ENCODE data around the gene GNB5.

The GNB5 gene

DNA sequence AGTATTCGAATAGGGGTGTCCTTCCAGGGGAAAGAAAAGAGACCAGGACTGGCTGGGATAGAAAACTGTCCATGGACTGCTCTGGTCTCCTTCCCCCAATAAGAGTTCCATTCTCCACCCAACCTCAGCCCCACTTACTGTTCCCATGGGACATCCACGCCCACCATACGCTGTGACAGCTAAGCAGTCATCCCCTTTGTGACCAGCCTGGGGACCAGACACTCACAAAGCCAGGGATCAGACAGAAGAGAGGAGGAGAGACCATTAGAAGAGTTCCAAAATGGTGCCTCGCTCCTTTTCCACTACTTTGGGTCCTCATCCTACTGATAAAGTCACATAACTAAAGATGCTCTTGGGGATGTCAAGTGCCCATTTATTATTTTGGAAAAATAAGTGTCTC, 27.6 kb upstream of the GNB5 start:
- Histone ChIP-seq H3F3A (ENCODE audit: insufficient read depth, low read length) (peaks cover 12% of the 10 kb centered on the region), H4K20me1 (ENCODE audit: insufficient read depth, low read length) (no peaks in the 10 kb centered on the region), H3K27ac (ENCODE audit: low read length) (no peak overlapping the region), H3K4me2 (ENCODE audit: low read depth, low read length) (no peak overlapping the region), H3K79me2 (ENCODE audit: low read length) (no peaks in the 10 kb centered on the region), H3K9me3 (replicated peaks; ENCODE audit: insufficient read depth, low read length) (no peaks in the 10 kb centered on the region), H3K9ac (ENCODE audit: low read length) (no peak overlapping the region), H2AFZ (ENCODE audit: low read length) (no peak overlapping the region), H3K9me2 (replicated peaks; ENCODE audit: insufficient read depth, low read length) (no peaks in the 10 kb centered on the region), H3K27me3 (replicated peaks; ENCODE audit: insufficient read depth, low read length) (no peaks in the 10 kb centered on the region), H3K4me3 (ENCODE audit: low read length) (no peak overlapping the region), H3K36me3 (replicated peaks; ENCODE audit: insufficient read depth, low read length) (no peaks in the 10 kb centered on the region), H3K4me1 (ENCODE audit: low read length) (peaks cover 16% of the 10 kb centered on the region)
- TF ChIP-seq EZH2 (optimal IDR thresholded peaks at IDR 0.05; ENCODE audit: low read depth, low read length) (no peak), EZH2phosphoT487 (IDR thresholded peaks at IDR 0.05; ENCODE audit: low read length) (no peak)
- TF ChIP-seq, protein P1, sequence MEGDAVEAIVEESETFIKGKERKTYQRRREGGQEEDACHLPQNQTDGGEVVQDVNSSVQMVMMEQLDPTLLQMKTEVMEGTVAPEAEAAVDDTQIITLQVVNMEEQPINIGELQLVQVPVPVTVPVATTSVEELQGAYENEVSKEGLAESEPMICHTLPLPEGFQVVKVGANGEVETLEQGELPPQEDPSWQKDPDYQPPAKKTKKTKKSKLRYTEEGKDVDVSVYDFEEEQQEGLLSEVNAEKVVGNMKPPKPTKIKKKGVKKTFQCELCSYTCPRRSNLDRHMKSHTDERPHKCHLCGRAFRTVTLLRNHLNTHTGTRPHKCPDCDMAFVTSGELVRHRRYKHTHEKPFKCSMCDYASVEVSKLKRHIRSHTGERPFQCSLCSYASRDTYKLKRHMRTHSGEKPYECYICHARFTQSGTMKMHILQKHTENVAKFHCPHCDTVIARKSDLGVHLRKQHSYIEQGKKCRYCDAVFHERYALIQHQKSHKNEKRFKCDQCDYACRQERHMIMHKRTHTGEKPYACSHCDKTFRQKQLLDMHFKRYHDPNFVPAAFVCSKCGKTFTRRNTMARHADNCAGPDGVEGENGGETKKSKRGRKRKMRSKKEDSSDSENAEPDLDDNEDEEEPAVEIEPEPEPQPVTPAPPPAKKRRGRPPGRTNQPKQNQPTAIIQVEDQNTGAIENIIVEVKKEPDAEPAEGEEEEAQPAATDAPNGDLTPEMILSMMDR (IDR thresholded peaks at IDR 0.05; ENCODE audit: low read length): no peak
- DNase-seq: no peak

DNA sequence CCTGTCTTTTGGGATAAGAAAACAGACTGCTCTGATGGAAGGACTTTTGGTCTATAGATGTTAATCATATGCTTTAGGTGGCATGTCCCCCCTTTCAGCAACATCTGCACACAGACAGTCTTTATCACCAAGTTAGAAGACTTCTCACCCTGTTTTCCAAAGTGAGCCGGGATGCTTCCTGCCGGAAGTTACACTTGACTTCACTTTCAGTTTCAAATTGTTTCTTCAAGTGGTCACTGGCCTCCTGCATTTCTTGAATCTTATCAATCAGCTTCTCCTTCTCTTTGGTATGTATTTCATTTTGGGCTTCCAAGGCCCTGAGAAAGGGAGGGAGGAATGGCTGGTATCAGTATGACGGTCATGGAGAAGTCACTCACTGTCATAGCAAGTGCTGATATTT, 27.2 kb upstream of the GNB5 start:
- Histone ChIP-seq H3K4me3 (ENCODE audit: low read length) (no peak overlapping the region), H3K36me3 (replicated peaks; ENCODE audit: insufficient read depth, low read length) (no peaks in the 10 kb centered on the region), H3K79me2 (ENCODE audit: low read length) (no peaks in the 10 kb centered on the region), H3K27ac (ENCODE audit: low read length) (no peak overlapping the region), H3K4me2 (ENCODE audit: low read depth, low read length) (no peak overlapping the region), H3K27me3 (replicated peaks; ENCODE audit: insufficient read depth, low read length) (no peaks in the 10 kb centered on the region), H3K9ac (ENCODE audit: low read length) (no peak overlapping the region), H3K4me1 (ENCODE audit: low read length) (peaks cover 16% of the 10 kb centered on the region), H3K9me3 (replicated peaks; ENCODE audit: insufficient read depth, low read length) (no peaks in the 10 kb centered on the region), H3K9me2 (replicated peaks; ENCODE audit: insufficient read depth, low read length) (no peaks in the 10 kb centered on the region), H2AFZ (ENCODE audit: low read length) (no peak overlapping the region), H4K20me1 (ENCODE audit: insufficient read depth, low read length) (no peaks in the 10 kb centered on the region), H3F3A (ENCODE audit: insufficient read depth, low read length) (peaks cover 12% of the 10 kb centered on the region)
- no peak for DNase-seq
- no peak for TF ChIP-seq EZH2phosphoT487 (IDR thresholded peaks at IDR 0.05; ENCODE audit: low read length)
- TF ChIP-seq, protein P1 (IDR thresholded peaks at IDR 0.05; ENCODE audit: low read length): no peak
- TF ChIP-seq EZH2 (optimal IDR thresholded peaks at IDR 0.05; ENCODE audit: low read depth, low read length): no peak

DNA sequence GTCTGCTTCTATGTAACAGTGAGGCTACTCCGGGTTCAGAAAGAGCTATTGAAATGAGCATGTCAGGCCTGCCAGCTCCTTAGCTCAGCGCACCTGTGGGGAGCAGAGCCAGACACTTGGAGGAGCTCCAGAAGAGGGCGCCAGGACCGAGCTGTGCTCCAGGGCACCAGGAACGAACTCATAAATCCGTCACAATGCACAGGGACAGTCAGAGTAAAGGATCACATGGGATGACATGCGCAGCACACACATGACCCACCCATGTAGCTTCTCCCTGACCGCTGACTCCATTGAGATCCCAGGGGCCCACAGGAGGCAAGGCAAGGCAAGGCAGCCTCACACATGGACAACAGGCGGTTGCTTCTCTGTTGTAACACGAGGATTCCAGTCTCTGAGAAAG, 26.0 kb upstream of the GNB5 start:
- Histone ChIP-seq H3F3A (ENCODE audit: insufficient read depth, low read length) (peaks cover 12% of the 10 kb centered on the region), H3K79me2 (ENCODE audit: low read length) (no peaks in the 10 kb centered on the region), H3K27me3 (replicated peaks; ENCODE audit: insufficient read depth, low read length) (no peaks in the 10 kb centered on the region), H3K36me3 (replicated peaks; ENCODE audit: insufficient read depth, low read length) (no peaks in the 10 kb centered on the region), H3K4me1 (ENCODE audit: low read length) (peaks cover 14% of the 10 kb centered on the region), H3K9me3 (replicated peaks; ENCODE audit: insufficient read depth, low read length) (no peaks in the 10 kb centered on the region), H3K27ac (ENCODE audit: low read length) (no peak overlapping the region), H3K9ac (ENCODE audit: low read length) (no peak overlapping the region), H3K9me2 (replicated peaks; ENCODE audit: insufficient read depth, low read length) (no peaks in the 10 kb centered on the region), H3K4me2 (ENCODE audit: low read depth, low read length) (no peak overlapping the region), H4K20me1 (ENCODE audit: insufficient read depth, low read length) (no peaks in the 10 kb centered on the region), H2AFZ (ENCODE audit: low read length) (no peak overlapping the region), H3K4me3 (ENCODE audit: low read length) (no peak overlapping the region)
- TF ChIP-seq EZH2phosphoT487 (IDR thresholded peaks at IDR 0.05; ENCODE audit: low read length): no peak
- TF ChIP-seq, protein P1 (IDR thresholded peaks at IDR 0.05; ENCODE audit: low read length): peak; percentile 30
- no peak for DNase-seq
